ENCODE measurements around the gene BTF3L4. TPM values are rescaled to one million over a fixed set of nuclear protein-coding genes. Genes with fewer than 3 reads are reported as not detected.

Gene BTF3L4
- total and polyA plus RNA-seq, 7 donors = 22.2 to 58.1 (median 42.9) TPM

DNA sequence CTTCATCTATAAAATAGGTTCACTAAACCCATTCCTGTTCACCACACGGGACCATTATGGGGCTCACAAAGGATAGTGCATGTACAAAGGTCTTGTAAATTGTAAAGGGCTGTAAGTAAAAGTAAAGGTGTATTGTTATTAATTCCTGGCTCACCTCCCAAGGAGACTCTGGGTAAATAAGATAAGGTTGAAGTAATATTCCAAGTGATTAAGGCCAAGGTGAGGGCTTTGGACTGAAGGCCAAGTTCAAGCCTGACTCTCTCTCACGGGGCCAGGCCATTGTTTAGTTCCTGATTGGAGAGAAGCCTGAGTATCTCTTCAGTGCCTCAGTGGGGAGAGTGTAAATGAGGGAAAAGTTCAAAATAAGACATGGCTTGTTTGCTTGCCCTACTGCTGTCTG lies 66.3 kb downstream of the BTF3L4 start:
- no peak overlapping the region for H3K27ac ChIP-seq
- intact Hi-C loops (cut with DNase I) = no loop called here
- H3K36me3 ChIP-seq = no peaks in the 10 kb centered on the region
- DNase-seq = no peak
- no peaks in the 10 kb centered on the region for H3K9me3 ChIP-seq
- TF ChIP-seq POLR2A (IDR thresholded peaks at IDR 0.05) (no peak), EP300 (IDR thresholded peaks at IDR 0.05) (no peak), POLR2AphosphoS5 (IDR thresholded peaks at IDR 0.05) (no peak), CTCF (IDR thresholded peaks at IDR 0.05) (no peak)
- 17 to 69% methylated on average over 2 of the region's 2 CpGs for WGBS, 2 donors
- no peaks in the 10 kb centered on the region for H3K4me1 ChIP-seq
- H3K27me3 ChIP-seq = no peaks in the 10 kb centered on the region
- H3K4me3 ChIP-seq = no peak overlapping the region

DNA sequence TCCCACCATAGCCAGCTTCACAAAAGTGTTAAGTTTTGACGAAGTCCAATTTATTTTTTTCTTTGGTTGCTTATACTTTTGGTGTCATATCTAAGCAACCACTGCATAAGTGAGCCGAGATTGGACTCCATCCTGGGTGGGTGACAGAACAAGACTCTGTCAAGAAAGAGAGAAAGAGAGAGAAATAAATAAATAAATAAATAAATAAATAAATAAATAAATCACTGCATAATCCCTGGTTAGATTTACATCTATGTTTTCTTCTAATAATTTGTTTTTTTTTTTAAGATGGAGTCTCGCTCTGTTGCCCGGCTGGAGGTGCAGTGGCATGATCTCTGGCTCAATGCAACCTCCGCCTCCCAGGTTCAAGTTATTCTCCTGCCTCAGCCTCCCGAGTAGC lies 67.5 kb downstream of the BTF3L4 start:
- Histone ChIP-seq H3K4me3 (no peak overlapping the region), H3K27ac (no peak overlapping the region), H3K27me3 (no peaks in the 10 kb centered on the region), H3K9me3 (no peaks in the 10 kb centered on the region), H3K36me3 (no peaks in the 10 kb centered on the region), H3K4me1 (no peaks in the 10 kb centered on the region)
- WGBS, 2 donors = 93 to 95% methylated on average over 6 of the region's 6 CpGs
- no peak for DNase-seq
- intact Hi-C loops (cut with DNase I) = no loop called here
- no peak for TF ChIP-seq CTCF (IDR thresholded peaks at IDR 0.05)
- TF ChIP-seq POLR2A (IDR thresholded peaks at IDR 0.05) = no peak
- TF ChIP-seq EP300 (IDR thresholded peaks at IDR 0.05) = no peak
- no peak for TF ChIP-seq POLR2AphosphoS5 (IDR thresholded peaks at IDR 0.05)

GRCh38 chr1:52125736-52126359 lies 69.8 kb downstream of the BTF3L4 start:
- Histone ChIP-seq H3K9me3 (no peaks in the 10 kb centered on the region), H3K4me3 (no peak overlapping the region), H3K27me3 (no peaks in the 10 kb centered on the region), H3K27ac (no peak overlapping the region), H3K36me3 (no peaks in the 10 kb centered on the region), H3K4me1 (no peaks in the 10 kb centered on the region)
- intact Hi-C loops (cut with DNase I) = no loop called here
- no peak for DNase-seq
- TF ChIP-seq EP300 (IDR thresholded peaks at IDR 0.05) = no peak
- no peak for TF ChIP-seq POLR2AphosphoS5 (IDR thresholded peaks at IDR 0.05)
- no peak for TF ChIP-seq POLR2A (IDR thresholded peaks at IDR 0.05)
- no peak for TF ChIP-seq CTCF (IDR thresholded peaks at IDR 0.05)

GRCh38 chr1:52127181-52128180 lies 71.4 kb downstream of the BTF3L4 start:
- H3K4me1 ChIP-seq = no peaks in the 10 kb centered on the region
- TF ChIP-seq POLR2A (IDR thresholded peaks at IDR 0.05) (no peak), EP300 (IDR thresholded peaks at IDR 0.05) (no peak), POLR2AphosphoS5 (IDR thresholded peaks at IDR 0.05) (no peak), CTCF (IDR thresholded peaks at IDR 0.05) (peak; percentile 30 to 56 (median 50))
- no peak overlapping the region for H3K4me3 ChIP-seq
- H3K27me3 ChIP-seq = no peaks in the 10 kb centered on the region
- H3K9me3 ChIP-seq = no peaks in the 10 kb centered on the region
- WGBS, 2 donors = 25 to 37% methylated on average over 5 of the region's 5 CpGs
- no peak for DNase-seq
- H3K36me3 ChIP-seq = no peaks in the 10 kb centered on the region
- intact Hi-C loops (cut with DNase I) = loop anchor here (2.0 kb wide), 1 partner anchor 167 kb away; no protein-coding TSS in a partner anchor
- no peak overlapping the region for H3K27ac ChIP-seq
